Esophagus squamous epithelium (tissue), 4 donors: ENCODE results near the gene SMIM38.

Source experiments
- CTCF ChIP-seq, 6 experiments: fragments of 450-650 bp in 4 of 6; fragments of 200-600 bp in 2 of 6; sonication (generic) in 2 of 6; IDR thresholded peaks; one replicate each; pipeline ENCODE4 v1.5.1; 2016 to 2019; ENCODE audit warnings: antibody characterized with exemption in 6 of 6, mild to moderate bottlenecking in 4 of 6, moderate library complexity in 4 of 6
- POLR2A ChIP-seq, 4 donors: fragments of 450-650 bp; IDR thresholded peaks; one replicate each; pipeline ENCODE4 v1.6.1; 2017; ENCODE audit warnings: antibody characterized with exemption in 4 of 4, mild to moderate bottlenecking in 4 of 4, moderate library complexity in 3 of 4

GRCh38 chr11:69151836-69152235, 3.9 kb upstream of the SMIM38 start:
- TF ChIP-seq CTCF (IDR thresholded peaks at IDR 0.05) (no peak), POLR2A (IDR thresholded peaks at IDR 0.05) (no peak)
